GM12878 (cell line): Measurements from ENCODE around the gene DPP3. TPM values are rescaled to one million over a fixed set of nuclear protein-coding genes. Genes with fewer than 3 reads are reported as not detected.

Experiments
- E2F8 ChIP-seq: fragments of 450-650 bp; IDR thresholded peaks from 2 replicates; pipeline ENCODE4 v1.6.1; 2018; ENCODE audit warnings: mild to moderate bottlenecking, low read depth, moderate library complexity; ENCODE audit not compliant: partially characterized antibody
- ESRRA ChIP-seq: IDR thresholded peaks from 2 replicates; pipeline ENCODE4 v1.6.1; 2012; ENCODE audit warnings: mild to moderate bottlenecking, low read length, improper control_type of control experiment
- HDAC6 ChIP-seq: fragments of 200-600 bp; sonication (generic); IDR thresholded peaks from one replicate; pipeline ENCODE4 v1.8.0; 2017; ENCODE audit warnings: antibody characterized with exemption; ENCODE audit not compliant: unreplicated experiment
- JUNB ChIP-seq: IDR thresholded peaks from 2 replicates; pipeline ENCODE4 v1.6.1; 2016; ENCODE audit warnings: antibody characterized with exemption, mild to moderate bottlenecking
- POLR2AphosphoS5 ChIP-seq: IDR thresholded peaks from 2 replicates; pipeline ENCODE4 v1.6.1; 2011; ENCODE audit warnings: mild to moderate bottlenecking, low read length, inconsistent platforms
- RAD21 ChIP-seq: IDR thresholded peaks from 2 replicates; pipeline ENCODE4 v1.6.1; 2011; ENCODE audit warnings: mild to moderate bottlenecking, low read depth, low read length, moderate library complexity; ENCODE audit not compliant: insufficient read depth
- SIX5 ChIP-seq: IDR thresholded peaks from 2 replicates; pipeline ENCODE4 v1.6.1; 2011; ENCODE audit warnings: mild to moderate bottlenecking, low read depth, low read length, moderate library complexity; ENCODE audit not compliant: severe bottlenecking
- SPI1 ChIP-seq: IDR thresholded peaks from 2 replicates; pipeline ENCODE4 v1.6.1; 2011; ENCODE audit warnings: low read depth, mild to moderate bottlenecking, low read length, moderate library complexity, borderline replicate concordance; ENCODE audit not compliant: insufficient read depth
- SUPT20H ChIP-seq: IDR thresholded peaks from 2 replicates; pipeline ENCODE4 v1.6.1; 2011; ENCODE audit warnings: low read depth, mild to moderate bottlenecking, low read length, moderate library complexity, borderline replicate concordance; ENCODE audit not compliant: control insufficient read depth
- polyA plus RNA-seq, 11 experiments: library from polyadenylated mRNA; depleted of rRNA in 4 of 11; unstranded in 6 of 11; stranded (reverse) in 5 of 11; fragments of >200 nt; fragmentation: Nextera tagmentation in 4 of 11; fragmentation: Illumina TruSeq in 1 of 11; extraction: Ambion mirVana in 4 of 11; extraction: Trizol in 1 of 11; gene quantifications; 1 replicate in 1 of 11; 2 replicates in 10 of 11; pipeline versions ENCODE4 v1.2.1 to v1.2.3, GENCODE V29; 2011 to 2016; ENCODE audit warnings: inconsistent platforms in 2 of 11, missing spikeins in 2 of 11, low read depth in 1 of 11
- total RNA-seq, 4 experiments: library from RNA; depleted of rRNA in 3 of 4; stranded (reverse); fragments of >200 nt in 3 of 4; fragmentation: Illumina TruSeq in 1 of 4; extraction: Trizol in 1 of 4; gene quantifications; 2 replicates each; pipeline versions ENCODE4 v1.2.1 to v1.2.3, GENCODE V29; 2013 to 2021
- TF ChIP-seq, protein P1 (sequence below): fragments of 450-650 bp; formaldehyde crosslinking; IDR thresholded peaks from 2 replicates; pipeline ENCODE4 v1.4.0; 2020; ENCODE audit warnings: mild to moderate bottlenecking, moderate library complexity
- TF ChIP-seq, protein P2 (sequence below): fragments of 450-650 bp; IDR thresholded peaks from 2 replicates; pipeline ENCODE4 v1.6.1; 2016; ENCODE audit warnings: mild to moderate bottlenecking
- TF ChIP-seq, protein P3 (sequence below): IDR thresholded peaks from 2 replicates; pipeline ENCODE4 v1.6.1; 2011; ENCODE audit warnings: low read depth, mild to moderate bottlenecking, low read length, moderate library complexity, borderline replicate concordance; ENCODE audit errors: extremely low read depth
- TF ChIP-seq, protein P4 (sequence below): fragments of 450-650 bp; IDR thresholded peaks from 2 replicates; pipeline ENCODE4 v1.6.1; 2017; ENCODE audit warnings: low read depth, mild to moderate bottlenecking, moderate library complexity
- TF ChIP-seq, protein P5 (sequence below): IDR thresholded peaks from 2 replicates; pipeline ENCODE4 v1.6.1; 2012; ENCODE audit warnings: mild to moderate bottlenecking, low read depth, low read length

Gene DPP3
- total and polyA plus RNA-seq, 10 of the 15 experiments (the other 5 are each of a cell fraction or from before 2014, with no cell fraction given): 6.0 to 117 (median 78.1) TPM

GRCh38 chr11:66459138-66459778, 21.0 kb upstream of the DPP3 start (continued):
- TF ChIP-seq, protein P1, sequence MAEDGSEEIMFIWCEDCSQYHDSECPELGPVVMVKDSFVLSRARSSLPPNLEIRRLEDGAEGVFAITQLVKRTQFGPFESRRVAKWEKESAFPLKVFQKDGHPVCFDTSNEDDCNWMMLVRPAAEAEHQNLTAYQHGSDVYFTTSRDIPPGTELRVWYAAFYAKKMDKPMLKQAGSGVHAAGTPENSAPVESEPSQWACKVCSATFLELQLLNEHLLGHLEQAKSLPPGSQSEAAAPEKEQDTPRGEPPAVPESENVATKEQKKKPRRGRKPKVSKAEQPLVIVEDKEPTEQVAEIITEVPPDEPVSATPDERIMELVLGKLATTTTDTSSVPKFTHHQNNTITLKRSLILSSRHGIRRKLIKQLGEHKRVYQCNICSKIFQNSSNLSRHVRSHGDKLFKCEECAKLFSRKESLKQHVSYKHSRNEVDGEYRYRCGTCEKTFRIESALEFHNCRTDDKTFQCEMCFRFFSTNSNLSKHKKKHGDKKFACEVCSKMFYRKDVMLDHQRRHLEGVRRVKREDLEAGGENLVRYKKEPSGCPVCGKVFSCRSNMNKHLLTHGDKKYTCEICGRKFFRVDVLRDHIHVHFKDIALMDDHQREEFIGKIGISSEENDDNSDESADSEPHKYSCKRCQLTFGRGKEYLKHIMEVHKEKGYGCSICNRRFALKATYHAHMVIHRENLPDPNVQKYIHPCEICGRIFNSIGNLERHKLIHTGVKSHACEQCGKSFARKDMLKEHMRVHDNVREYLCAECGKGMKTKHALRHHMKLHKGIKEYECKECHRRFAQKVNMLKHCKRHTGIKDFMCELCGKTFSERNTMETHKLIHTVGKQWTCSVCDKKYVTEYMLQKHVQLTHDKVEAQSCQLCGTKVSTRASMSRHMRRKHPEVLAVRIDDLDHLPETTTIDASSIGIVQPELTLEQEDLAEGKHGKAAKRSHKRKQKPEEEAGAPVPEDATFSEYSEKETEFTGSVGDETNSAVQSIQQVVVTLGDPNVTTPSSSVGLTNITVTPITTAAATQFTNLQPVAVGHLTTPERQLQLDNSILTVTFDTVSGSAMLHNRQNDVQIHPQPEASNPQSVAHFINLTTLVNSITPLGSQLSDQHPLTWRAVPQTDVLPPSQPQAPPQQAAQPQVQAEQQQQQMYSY (CRISPR knock-in tag): no peak
- TF ChIP-seq SPI1: peak; percentile 77
- TF ChIP-seq, protein P2, sequence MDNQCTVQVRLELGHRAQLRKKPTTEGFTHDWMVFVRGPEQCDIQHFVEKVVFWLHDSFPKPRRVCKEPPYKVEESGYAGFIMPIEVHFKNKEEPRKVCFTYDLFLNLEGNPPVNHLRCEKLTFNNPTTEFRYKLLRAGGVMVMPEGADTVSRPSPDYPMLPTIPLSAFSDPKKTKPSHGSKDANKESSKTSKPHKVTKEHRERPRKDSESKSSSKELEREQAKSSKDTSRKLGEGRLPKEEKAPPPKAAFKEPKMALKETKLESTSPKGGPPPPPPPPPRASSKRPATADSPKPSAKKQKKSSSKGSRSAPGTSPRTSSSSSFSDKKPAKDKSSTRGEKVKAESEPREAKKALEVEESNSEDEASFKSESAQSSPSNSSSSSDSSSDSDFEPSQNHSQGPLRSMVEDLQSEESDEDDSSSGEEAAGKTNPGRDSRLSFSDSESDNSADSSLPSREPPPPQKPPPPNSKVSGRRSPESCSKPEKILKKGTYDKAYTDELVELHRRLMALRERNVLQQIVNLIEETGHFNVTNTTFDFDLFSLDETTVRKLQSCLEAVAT: no peak
- no peak for TF ChIP-seq E2F8
- no peak for TF ChIP-seq JUNB
- TF ChIP-seq SUPT20H: no peak
- TF ChIP-seq SIX5: no peak
- no peak for TF ChIP-seq HDAC6
- no peak for TF ChIP-seq ESRRA
- TF ChIP-seq RAD21: no peak
- no peak for TF ChIP-seq POLR2AphosphoS5
- TF ChIP-seq, protein P3, sequence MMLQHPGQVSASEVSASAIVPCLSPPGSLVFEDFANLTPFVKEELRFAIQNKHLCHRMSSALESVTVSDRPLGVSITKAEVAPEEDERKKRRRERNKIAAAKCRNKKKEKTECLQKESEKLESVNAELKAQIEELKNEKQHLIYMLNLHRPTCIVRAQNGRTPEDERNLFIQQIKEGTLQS: no peak
- TF ChIP-seq, protein P4, sequence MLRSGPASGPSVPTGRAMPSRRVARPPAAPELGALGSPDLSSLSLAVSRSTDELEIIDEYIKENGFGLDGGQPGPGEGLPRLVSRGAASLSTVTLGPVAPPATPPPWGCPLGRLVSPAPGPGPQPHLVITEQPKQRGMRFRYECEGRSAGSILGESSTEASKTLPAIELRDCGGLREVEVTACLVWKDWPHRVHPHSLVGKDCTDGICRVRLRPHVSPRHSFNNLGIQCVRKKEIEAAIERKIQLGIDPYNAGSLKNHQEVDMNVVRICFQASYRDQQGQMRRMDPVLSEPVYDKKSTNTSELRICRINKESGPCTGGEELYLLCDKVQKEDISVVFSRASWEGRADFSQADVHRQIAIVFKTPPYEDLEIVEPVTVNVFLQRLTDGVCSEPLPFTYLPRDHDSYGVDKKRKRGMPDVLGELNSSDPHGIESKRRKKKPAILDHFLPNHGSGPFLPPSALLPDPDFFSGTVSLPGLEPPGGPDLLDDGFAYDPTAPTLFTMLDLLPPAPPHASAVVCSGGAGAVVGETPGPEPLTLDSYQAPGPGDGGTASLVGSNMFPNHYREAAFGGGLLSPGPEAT: peak; percentile 52
- TF ChIP-seq, protein P5, sequence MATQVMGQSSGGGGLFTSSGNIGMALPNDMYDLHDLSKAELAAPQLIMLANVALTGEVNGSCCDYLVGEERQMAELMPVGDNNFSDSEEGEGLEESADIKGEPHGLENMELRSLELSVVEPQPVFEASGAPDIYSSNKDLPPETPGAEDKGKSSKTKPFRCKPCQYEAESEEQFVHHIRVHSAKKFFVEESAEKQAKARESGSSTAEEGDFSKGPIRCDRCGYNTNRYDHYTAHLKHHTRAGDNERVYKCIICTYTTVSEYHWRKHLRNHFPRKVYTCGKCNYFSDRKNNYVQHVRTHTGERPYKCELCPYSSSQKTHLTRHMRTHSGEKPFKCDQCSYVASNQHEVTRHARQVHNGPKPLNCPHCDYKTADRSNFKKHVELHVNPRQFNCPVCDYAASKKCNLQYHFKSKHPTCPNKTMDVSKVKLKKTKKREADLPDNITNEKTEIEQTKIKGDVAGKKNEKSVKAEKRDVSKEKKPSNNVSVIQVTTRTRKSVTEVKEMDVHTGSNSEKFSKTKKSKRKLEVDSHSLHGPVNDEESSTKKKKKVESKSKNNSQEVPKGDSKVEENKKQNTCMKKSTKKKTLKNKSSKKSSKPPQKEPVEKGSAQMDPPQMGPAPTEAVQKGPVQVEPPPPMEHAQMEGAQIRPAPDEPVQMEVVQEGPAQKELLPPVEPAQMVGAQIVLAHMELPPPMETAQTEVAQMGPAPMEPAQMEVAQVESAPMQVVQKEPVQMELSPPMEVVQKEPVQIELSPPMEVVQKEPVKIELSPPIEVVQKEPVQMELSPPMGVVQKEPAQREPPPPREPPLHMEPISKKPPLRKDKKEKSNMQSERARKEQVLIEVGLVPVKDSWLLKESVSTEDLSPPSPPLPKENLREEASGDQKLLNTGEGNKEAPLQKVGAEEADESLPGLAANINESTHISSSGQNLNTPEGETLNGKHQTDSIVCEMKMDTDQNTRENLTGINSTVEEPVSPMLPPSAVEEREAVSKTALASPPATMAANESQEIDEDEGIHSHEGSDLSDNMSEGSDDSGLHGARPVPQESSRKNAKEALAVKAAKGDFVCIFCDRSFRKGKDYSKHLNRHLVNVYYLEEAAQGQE: no peak
